ENCODE data around the gene WDR59.

The WDR59 gene

GRCh38 chr16:74825016-74825415, 159.9 kb downstream of the WDR59 start:
- H3K27ac ChIP-seq (ENCODE audit: low read depth in 2 of 2, low read length in 2 of 2) = no peak overlapping the region
- no peak overlapping the region for H3K9ac ChIP-seq (ENCODE audit: low read depth in 1 of 2, low read length in 2 of 2)
- no peaks in the 10 kb centered on the region for H3K9me3 ChIP-seq (ENCODE audit: control insufficient read depth in 2 of 2, low read length in 2 of 2)
- H3K36me3 ChIP-seq (ENCODE audit: control insufficient read depth in 2 of 2, insufficient read depth in 2 of 2, low read length in 2 of 2) = no peaks in the 10 kb centered on the region
- H3K4me1 ChIP-seq (ENCODE audit: control insufficient read depth in 2 of 2, insufficient read depth in 2 of 2, low read length in 2 of 2) = no peaks in the 10 kb centered on the region
- H3K4me3 ChIP-seq (ENCODE audit: low read length in 2 of 2) = no peak overlapping the region
- H3K27me3 ChIP-seq (ENCODE audit: control insufficient read depth in 2 of 2, insufficient read depth in 2 of 2, low read length in 2 of 2) = no peaks in the 10 kb centered on the region

Measured in mucosa of rectum (tissue), 2 donors.